Measurements from ENCODE around the gene ZNF239.

DNA sequence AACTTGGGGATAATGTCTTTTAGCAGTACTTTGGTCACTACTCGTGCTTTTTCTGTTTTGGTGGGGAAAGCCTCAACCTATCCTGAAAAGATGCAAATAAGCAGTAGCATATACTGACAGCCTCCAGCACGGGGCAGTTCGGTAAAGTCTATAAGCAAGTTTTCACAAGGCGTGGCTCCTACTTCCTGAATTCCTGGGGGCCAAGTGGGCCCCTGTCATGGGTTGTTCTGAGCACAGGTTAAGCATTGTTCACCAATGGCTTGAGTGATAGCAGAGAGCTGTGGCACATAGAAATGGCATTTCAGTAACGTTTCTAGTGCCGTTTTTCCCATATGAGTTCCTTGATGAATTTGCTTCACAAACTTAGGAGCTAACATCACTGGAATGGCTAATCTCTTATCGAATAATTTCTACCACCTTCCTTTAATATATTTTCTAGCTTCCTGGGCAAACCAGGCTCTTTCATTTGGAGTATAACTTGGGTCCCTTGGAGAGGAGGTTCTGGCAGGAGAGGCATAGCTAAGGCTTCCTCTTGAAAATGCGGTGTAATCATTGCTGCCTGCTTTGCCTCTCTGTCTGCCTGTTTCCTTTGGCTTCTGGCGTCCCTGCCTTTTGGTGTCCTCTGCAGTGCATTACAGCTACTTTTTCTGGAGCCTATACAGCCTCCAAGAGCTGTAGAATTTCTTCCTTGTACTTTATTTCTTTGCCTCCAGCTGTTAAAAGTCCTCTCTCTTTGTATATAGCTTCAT lies 11.7 kb upstream of the ZNF239 start:
- TF ChIP-seq, protein P1, sequence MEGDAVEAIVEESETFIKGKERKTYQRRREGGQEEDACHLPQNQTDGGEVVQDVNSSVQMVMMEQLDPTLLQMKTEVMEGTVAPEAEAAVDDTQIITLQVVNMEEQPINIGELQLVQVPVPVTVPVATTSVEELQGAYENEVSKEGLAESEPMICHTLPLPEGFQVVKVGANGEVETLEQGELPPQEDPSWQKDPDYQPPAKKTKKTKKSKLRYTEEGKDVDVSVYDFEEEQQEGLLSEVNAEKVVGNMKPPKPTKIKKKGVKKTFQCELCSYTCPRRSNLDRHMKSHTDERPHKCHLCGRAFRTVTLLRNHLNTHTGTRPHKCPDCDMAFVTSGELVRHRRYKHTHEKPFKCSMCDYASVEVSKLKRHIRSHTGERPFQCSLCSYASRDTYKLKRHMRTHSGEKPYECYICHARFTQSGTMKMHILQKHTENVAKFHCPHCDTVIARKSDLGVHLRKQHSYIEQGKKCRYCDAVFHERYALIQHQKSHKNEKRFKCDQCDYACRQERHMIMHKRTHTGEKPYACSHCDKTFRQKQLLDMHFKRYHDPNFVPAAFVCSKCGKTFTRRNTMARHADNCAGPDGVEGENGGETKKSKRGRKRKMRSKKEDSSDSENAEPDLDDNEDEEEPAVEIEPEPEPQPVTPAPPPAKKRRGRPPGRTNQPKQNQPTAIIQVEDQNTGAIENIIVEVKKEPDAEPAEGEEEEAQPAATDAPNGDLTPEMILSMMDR (IDR thresholded peaks at IDR 0.05; ENCODE audit: low read depth, low read length, poor library complexity, severe bottlenecking), result no peak
- TF ChIP-seq EZH2phosphoT487 (IDR thresholded peaks at IDR 0.05; ENCODE audit: borderline replicate concordance, low read length), result no peak

All from DOHH2 (cell line).